Activated CD8-positive, alpha-beta T cell treated with anti-CD3 and anti-CD28 coated beads for 36 hours (primary cell): Measurements from ENCODE around the gene KRR1. TPM values are rescaled to one million over a fixed set of nuclear protein-coding genes. Genes with fewer than 3 reads are reported as not detected.
"Not testable (repeated sequence)": the region's sequence is repeated elsewhere in the genome, so short reads cannot be mapped to it uniquely, and the experiment has no call there.

ENCODE experiments used
- ATAC-seq: fragments of 200-7000 bp; cut with Tn5 transposase; one replicate; pipeline ENCODE4 v1.10.0; 2021; ENCODE audit warnings: mild to moderate bottlenecking, moderate library complexity
- CTCF ChIA-PET: fragments of 350-600 bp; sonication (Branson Sonifier 250); formaldehyde crosslinking; loops from one replicate; lab custom pipeline; 2021; ENCODE audit warnings: antibody characterized with exemption; lab: Charles Lee
- POLR2A ChIA-PET: fragments of 350-600 bp; sonication (Branson Sonifier 250); formaldehyde crosslinking; loops from one replicate; lab custom pipeline; 2021; ENCODE audit warnings: antibody characterized with exemption; lab: Charles Lee
- DNase-seq: peaks from one replicate; pipeline ENCODE4 v3.0.0-alpha.2; 2020
- H3K27ac Mint-ChIP-seq: one replicate; pipeline ENCODE4 v1.8.0; 2021; ENCODE audit warnings: mild to moderate bottlenecking, mixed read lengths
- H3K27me3 Mint-ChIP-seq: one replicate; pipeline ENCODE4 v1.8.0; 2021; ENCODE audit warnings: mixed read lengths
- H3K36me3 Mint-ChIP-seq: one replicate; pipeline ENCODE4 v1.8.0; 2021; ENCODE audit warnings: low read depth, mixed read lengths
- H3K4me1 Mint-ChIP-seq: one replicate; pipeline ENCODE4 v1.8.0; 2021; ENCODE audit warnings: low read depth, mixed read lengths
- H3K4me3 Mint-ChIP-seq: one replicate; pipeline ENCODE4 v1.8.0; 2021; ENCODE audit warnings: mild to moderate bottlenecking, moderate library complexity, mixed read lengths
- H3K9me3 Mint-ChIP-seq: one replicate; pipeline ENCODE4 v1.8.0; 2021; ENCODE audit warnings: mixed read lengths
- intact Hi-C: fragments of 100-400 bp; cut with micrococcal nuclease; formaldehyde crosslinking; loops from one replicate; pipeline ENCODE4 v1.10.0; 2022
- total RNA-seq, 2 experiments: library from RNA; stranded (reverse); gene quantifications; one replicate each; pipeline ENCODE4 v1.2.3, GENCODE V29; 2021
- TF ChIP-seq, protein P1 (sequence below): fragments of 200-600 bp; IDR thresholded peaks from one replicate; pipeline ENCODE4 v1.8.0; 2022; ENCODE audit warnings: antibody characterized with exemption, mild to moderate bottlenecking

KRR1 gene
- total RNA-seq, 2 experiments from 2014 or later: 113 to 121 TPM

DNA sequence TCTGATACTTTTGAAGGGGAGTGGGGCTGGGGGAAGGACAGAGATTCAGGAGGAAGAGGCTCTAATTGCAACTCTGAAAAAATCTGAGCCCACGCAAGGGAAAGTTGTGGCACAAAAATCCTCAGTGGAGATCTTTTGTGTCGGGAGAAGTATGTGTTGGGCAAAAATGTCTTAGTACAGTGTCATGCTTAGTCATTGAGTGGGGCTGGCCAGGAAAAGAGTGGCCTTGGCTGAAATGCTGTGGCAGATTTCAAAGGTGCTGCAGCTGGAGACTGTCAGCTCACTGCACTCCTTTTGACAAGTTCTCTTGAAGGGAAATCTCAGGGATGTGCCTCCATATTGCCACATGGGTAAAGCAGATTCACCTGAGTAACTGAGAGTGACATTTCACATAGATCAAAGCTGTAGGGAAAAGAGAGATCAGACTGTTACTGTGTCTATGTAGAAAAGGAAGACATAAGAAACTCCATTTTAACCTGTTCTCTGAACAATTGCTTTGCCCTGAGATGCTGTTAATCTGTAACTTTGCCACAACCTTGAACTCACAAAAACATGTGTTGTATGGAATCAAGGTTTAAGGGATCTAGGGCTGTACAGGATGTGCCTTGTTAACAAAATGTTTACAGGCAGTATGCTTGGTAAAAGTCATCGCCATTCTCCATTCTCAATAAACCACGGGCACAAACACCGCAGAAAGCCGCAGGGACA is 66.8 kb downstream of the KRR1 start:
- Mint-ChIP-seq H3K27ac (no peak overlapping the region), H3K27me3 (peaks cover 5% of the 10 kb centered on the region), H3K9me3 (peaks cover 5% of the 10 kb centered on the region), H3K4me1 (no peaks in the 10 kb centered on the region), H3K36me3 (no peaks in the 10 kb centered on the region), H3K4me3 (no peak overlapping the region)
- TF ChIP-seq, protein P1, sequence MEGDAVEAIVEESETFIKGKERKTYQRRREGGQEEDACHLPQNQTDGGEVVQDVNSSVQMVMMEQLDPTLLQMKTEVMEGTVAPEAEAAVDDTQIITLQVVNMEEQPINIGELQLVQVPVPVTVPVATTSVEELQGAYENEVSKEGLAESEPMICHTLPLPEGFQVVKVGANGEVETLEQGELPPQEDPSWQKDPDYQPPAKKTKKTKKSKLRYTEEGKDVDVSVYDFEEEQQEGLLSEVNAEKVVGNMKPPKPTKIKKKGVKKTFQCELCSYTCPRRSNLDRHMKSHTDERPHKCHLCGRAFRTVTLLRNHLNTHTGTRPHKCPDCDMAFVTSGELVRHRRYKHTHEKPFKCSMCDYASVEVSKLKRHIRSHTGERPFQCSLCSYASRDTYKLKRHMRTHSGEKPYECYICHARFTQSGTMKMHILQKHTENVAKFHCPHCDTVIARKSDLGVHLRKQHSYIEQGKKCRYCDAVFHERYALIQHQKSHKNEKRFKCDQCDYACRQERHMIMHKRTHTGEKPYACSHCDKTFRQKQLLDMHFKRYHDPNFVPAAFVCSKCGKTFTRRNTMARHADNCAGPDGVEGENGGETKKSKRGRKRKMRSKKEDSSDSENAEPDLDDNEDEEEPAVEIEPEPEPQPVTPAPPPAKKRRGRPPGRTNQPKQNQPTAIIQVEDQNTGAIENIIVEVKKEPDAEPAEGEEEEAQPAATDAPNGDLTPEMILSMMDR: no peak
- CTCF ChIA-PET: no interaction called here
- POLR2A ChIA-PET: no interaction called here
- intact Hi-C loops: no loop called here
- DNase-seq (no peak), ATAC-seq (no peak)

GRCh38 chr12:75443709-75444108 is 67.7 kb downstream of the KRR1 start:
- DNase-seq (no peak), ATAC-seq (no peak)
- POLR2A ChIA-PET: no interaction called here
- Mint-ChIP-seq H3K36me3 (no peaks in the 10 kb centered on the region), H3K4me3 (no peak overlapping the region), H3K27ac (no peak overlapping the region), H3K9me3 (peaks cover 5% of the 10 kb centered on the region), H3K4me1 (no peaks in the 10 kb centered on the region), H3K27me3 (peaks cover 5% of the 10 kb centered on the region)
- CTCF ChIA-PET: no interaction called here
- TF ChIP-seq, protein P1: no peak
- intact Hi-C loops: no loop called here

GRCh38 chr12:75442454-75442853 is 69.0 kb downstream of the KRR1 start:
- ATAC-seq, H3K27me3 Mint-ChIP-seq, intact Hi-C loops, DNase-seq, H3K36me3 Mint-ChIP-seq, H3K27ac Mint-ChIP-seq, H3K4me1 Mint-ChIP-seq, H3K9me3 Mint-ChIP-seq, H3K4me3 Mint-ChIP-seq, POLR2A ChIA-PET: not testable (repeated sequence)
- CTCF ChIA-PET: interaction anchor here (1.6 kb wide), 1 partner anchor 12 kb away, joined by 3 read pairs; no protein-coding TSS in a partner anchor

- DNase-seq, H3K4me3 Mint-ChIP-seq, ATAC-seq, intact Hi-C loops, H3K9me3 Mint-ChIP-seq, H3K27ac Mint-ChIP-seq, POLR2A ChIA-PET, H3K27me3 Mint-ChIP-seq, H3K4me1 Mint-ChIP-seq, H3K36me3 Mint-ChIP-seq: not testable (repeated sequence)
- CTCF ChIA-PET: interaction anchor here (1.6 kb wide), 1 partner anchor 12 kb away, joined by 3 read pairs; no protein-coding TSS in a partner anchor
Observed at GRCh38 chr12:75441687-75442449, 69.5 kb downstream of the KRR1 start.

Other genes with a start within 250 kb of the KRR1 start
- 1 to 10 TPM; 3.0 to 3.2 TPM for gene CAPS2, start 181.3 kb downstream of the KRR1 start, total RNA-seq
- not detected for gene GLIPR1L1, start 176.9 kb downstream of the KRR1 start, total RNA-seq
- gene GLIPR1L2, start 120.5 kb downstream of the KRR1 start, total RNA-seq: under 1 TPM; 0.27 to 0.43 TPM
- 10 to 100 TPM; 15.9 to 18.6 TPM for gene GLIPR1, start 30.9 kb downstream of the KRR1 start, total RNA-seq